Measurements from ENCODE around the gene KCNE4.
"Not testable (repeated sequence)": the region's sequence is repeated elsewhere in the genome, so short reads cannot be mapped to it uniquely, and the experiment has no call there.

Gene KCNE4

DNA sequence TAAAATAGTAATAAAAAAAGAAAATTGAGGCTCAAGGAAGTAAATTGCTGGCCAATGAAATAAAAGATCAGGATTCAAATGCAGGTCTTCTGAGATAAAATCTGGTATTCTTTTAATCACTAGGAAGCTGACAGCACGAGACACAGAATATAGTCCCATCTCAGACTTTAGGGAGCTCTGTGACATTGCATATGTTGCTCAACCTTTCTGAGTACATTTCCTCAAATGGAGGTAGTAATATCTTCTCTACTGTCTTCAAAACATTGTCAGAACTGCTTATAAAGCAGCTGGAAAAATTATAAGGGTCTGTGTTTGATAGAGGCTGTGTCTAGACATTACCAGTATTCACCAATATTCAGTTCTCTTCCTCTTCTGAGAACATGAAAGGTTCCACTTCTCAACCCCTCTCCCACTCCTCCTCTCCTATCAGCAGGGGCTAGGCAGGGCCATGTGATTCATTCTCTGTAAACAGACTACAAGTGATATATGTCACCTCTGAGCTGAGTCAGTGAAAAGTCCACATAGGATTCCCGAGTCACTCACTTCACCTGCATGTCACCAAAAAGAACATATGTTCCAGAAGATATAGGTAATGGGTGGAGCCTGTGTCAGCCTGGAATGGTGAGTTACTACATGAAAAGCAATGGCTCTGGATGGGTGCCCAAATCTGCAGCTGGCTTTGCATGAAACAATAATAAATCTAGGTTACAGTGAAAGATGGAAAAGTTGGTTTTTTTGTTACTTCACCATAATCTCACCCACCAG lies 7.1 kb downstream of the KCNE4 start:
- no peak for DNase-seq

DNA sequence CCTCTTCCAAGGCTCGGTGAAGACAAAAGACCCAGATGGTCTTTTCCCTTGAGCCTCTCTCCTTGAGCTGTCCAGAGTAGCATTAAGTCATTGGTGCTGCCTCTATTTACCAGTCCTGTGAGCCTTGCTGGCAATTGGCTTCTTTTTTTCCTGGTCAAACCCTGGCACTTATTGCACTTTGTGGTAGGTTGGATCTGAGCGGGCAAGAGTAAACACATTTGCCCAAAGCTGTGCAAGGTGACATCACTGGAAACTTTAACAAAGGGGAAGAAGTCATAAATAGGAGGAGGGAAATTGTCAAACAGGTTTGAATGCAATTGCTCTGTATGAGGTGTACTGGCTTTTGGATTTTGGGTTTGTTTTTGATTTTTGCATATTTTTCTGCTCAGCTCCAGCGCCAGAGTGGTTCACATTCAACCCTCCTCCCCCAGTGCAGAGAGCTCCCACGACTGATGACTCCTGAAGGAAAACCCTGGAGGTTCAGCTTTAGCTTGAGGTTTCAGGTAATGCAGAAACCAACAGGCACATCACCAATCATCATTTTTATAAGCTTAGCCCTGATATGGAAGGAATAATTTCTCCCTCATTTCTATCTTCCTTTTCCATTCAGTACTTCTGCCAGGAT lies 8.3 kb downstream of the KCNE4 start:
- DNase-seq: no peak

DNA sequence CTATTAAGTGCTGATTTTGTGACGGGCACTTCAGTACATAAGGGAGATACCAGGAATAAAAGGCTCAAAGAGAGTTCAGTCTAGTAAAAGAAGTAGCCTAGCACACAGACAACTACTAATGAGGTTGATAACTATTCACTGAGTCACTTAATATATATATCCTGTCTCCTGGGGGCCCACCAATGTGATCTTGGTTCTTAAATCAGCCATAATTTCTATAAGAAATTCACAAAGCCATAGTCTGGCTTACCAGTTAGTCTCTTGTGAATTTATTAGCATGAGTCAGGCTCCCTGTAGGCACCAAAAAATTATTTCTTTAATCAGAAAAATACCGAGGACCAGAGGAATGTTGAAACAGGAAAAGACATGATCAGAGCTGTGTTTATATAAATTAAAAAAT lies 10.4 kb downstream of the KCNE4 start:
- no peak for DNase-seq

DNA sequence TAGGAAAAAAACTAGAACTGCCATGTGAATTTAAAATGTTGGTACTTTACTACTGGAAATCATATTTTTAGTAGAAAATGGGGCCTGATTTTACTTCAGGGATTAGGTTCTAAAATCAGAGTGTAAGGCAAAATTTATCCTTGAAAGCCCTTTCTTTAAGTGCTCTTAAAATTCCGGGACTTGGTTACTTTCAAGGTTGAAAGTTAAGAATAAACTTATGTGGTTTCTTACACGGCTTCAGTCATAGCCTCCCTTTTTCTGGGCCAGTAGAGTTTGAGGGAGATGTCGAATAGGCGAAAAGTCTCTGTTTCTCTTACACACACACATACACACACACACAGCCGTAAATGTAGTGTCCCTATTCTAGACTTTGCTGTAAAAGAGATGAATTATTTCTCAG lies 13.1 kb downstream of the KCNE4 start:
- no peak for DNase-seq

DNA sequence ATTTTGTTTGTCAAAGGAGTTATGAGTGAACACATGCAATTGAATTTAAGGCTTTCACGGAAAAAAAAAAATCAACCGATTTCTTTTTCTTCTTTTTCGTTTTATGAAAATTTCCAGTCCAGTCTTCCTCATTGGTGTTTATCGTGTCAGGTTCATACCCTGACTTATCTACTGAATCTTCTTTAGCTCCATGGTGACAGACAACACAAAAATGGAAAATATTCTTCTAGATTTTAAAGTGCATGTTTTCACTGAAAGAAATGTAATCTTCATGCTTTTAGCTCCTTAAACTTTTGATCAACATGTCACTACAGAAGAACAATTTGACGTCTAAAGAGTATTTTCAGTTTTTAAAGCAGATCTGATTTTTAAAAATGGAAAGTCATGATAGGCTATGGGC lies 14.7 kb downstream of the KCNE4 start:
- DNase-seq: no peak

DNA sequence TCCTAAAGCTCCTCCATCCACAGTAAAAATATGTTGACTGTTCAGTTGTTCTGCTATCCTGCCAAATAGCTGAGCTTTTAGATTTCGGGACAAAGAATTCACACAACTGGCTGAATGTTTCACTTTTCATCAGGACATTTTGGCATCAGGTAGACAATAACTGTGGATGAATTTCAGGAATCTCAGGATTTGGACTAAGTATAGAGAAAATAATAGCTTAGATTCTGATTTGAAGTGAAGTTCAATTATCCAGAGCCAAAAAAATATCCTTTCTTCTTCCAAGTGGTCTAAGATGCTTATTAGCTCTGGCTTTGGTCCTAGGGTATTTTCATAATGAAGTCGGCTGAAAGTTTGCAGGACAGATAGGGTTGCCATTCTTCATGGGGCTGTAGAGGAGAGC lies 16.1 kb downstream of the KCNE4 start:
- DNase-seq: no peak

DNA sequence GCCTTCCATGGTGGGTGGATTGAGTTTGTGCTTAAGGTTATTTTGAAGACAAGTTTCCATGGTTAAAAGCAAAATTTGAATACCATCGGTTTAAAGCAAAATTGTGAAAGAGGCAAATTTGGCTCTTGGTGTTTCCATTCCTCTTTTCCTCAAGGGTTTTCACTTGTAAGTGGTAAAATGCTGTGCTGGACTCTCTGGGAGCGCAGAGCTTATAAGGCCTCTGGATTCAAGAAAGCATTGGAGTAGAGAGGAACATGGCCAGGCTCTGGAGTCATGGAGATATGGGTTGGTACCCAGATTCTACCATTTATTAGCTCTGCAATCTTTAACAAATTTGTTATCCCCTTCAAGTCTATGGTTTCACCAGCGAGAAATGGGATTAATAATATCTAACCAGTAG lies 17.5 kb downstream of the KCNE4 start:
- no peak for DNase-seq

DNA sequence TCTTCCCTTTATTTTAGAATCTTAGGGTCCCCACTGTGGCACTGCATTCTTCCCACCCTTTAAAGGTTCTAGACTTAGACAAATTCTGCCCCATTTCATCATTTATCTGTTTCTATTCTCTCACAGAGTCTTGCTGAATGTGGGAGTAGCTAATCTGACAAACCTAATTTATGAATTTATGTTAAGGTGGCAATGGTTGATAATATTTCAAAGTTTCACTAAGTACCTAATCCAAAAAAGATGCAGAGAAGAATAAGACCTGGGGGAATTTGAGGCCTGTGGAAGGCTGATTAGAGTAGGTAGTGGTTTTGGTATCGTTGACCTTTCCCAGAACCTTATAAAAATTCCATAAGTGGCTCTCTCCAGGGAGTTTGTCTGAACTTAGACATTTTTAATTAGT lies 18.0 kb downstream of the KCNE4 start:
- DNase-seq: no peak

DNA sequence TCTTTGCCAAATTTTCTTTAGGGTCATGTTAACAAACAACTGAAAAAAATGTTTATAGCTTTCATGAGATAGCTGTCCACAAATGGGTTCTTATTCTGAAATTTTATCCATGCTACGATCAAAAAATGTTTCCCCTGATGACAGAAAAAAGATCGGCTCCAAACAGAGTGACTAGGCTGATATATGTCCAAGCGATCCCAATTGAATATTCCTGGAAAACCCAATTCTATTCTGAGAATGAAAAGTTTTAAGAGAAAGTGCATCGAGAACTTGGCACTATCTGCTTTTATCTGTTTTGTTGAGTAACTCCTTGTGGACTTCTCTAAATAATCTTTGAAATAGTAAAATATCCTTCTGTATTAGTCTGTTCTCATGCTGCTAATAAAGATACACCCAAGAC lies 19.1 kb downstream of the KCNE4 start:
- no peak for DNase-seq

DNA sequence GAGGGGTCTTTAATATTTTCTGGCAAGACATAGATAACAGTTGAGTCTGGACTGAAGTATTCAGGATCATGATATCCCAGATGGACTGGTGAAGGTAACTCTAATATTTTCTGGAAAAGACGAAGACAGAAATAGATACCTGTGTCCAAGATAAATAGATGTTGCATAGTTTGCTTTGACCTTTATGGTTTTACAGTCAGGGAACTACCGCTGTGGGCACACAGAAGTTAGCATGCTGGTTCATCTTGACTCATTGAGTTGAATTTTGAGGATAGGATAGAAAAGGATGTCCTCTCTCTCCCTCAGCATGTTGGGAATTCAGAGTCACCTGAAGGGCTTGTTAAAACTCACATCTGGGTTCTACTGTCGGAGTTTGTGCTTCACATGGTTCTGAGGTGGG lies 20.8 kb downstream of the KCNE4 start:
- no peak for DNase-seq

DNA sequence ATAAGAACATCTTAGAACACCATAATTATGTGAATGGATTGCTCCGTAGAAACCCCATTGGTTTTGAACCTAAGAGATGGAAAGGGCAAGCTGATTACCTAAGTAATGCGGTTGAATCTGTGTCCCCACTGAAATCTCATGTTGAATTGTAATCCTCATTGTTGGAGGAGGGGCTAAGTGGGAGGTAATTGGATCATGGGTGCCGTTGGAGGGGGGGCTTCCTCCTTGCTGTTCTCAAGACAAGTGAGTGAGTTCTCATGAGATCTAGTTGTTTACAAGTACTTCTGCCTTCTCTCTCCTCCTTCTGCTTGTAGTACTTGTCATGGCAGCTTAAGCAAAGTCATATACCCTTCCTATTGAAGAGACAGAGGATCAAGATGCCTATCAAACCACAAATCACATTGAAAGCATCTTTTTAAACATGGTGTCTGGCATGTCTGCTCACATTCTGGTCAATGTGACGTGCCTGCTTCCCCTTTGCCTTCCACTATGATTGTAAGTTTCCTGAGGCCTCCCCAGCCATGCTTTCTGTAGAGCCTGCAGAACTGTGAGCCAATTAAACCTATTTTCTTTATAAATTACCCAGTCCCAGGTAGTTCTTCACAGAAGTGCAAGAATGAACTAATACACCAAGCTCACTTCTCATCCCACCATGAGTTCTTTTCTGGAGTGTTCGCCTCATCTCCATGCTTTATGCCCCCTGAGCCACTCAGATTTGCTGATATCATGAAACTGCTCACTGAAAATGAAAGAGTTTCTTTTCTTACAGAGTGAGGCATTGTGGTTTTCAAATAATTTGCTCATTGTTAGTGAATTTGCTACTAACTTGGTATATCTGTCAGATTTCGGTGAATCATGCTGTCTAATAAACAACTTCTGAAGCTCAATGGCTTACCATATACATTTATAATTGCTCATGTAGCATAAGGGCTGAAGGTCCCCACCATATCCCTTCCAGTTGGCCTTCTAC lies 23.6 kb downstream of the KCNE4 start:
- no peak for DNase-seq

DNA sequence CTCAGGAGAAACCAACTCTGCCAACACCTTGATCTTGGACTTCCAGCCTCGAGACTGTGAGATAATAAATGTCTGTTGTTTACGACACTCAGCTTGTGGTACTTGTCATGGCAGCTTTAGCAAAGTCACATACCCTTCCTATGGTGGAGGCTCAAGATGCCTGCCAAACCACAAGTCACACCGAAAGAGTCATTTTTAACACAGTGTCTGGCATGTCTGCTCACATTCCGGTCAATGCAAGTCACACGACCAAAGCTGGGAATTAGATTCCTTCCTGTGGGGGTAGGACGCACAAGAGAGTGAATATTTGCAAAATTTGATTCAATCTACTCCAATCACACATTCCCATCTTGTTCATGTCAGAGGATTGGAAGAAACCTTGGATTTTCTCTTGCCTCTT lies 24.6 kb downstream of the KCNE4 start:
- DNase-seq: no peak

DNA sequence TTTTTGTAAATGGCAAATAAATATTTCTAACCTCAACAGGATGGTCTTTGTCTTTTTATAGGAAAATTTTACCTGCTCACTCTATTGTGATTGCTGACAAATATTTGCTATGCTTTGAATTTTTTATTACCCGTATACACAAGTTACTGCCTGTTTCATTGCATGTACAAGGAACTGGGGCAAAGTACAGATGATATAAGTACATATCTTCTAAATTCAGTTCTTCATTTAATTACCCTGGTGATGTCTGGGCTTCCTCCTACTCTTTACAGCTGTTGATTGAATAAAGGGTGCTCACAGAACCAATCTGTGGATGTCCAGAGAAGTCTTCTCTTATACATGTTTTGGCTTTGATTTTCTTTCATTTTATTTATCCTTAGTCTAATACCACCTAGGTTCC lies 26.5 kb downstream of the KCNE4 start:
- no peak for DNase-seq

DNA sequence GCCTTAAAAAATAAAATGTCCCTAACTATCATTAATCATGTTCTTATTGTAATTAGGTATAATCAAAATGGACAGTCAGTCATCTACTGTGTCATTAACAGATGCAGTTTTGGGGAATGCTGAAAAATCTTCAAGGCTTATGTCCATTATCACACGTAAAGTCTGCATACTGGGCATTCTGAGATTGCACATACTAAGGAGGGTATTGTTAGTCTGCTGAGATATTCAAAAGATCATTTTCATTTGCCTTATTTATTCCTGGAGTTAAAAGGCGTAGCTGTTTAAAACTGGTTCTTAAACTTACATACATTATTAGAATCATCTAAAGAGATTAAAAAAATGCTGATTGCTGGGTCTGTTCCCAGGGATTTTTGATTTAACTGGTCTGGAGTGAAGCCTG lies 27.4 kb downstream of the KCNE4 start:
- DNase-seq: no peak

DNA sequence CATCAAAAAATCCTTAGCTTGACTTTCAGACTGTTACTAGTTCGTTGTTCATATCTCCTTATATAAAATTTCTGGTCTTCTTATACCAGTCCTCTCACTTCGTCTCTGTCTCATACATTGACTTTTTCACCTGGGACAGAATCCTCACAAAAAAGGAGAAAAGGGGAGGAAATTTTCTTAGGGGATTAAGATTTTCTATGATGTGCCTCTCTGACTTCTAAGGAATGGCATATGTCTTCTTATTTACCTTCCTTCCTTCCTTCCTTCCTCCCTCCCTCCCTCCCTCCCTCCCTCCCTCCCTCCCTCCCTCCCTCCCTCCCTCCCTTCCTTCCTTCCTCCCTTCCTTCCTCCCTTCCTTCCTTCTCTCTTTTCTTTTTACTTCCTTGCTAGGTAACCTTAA lies 27.9 kb downstream of the KCNE4 start:
- DNase-seq: no peak

DNA sequence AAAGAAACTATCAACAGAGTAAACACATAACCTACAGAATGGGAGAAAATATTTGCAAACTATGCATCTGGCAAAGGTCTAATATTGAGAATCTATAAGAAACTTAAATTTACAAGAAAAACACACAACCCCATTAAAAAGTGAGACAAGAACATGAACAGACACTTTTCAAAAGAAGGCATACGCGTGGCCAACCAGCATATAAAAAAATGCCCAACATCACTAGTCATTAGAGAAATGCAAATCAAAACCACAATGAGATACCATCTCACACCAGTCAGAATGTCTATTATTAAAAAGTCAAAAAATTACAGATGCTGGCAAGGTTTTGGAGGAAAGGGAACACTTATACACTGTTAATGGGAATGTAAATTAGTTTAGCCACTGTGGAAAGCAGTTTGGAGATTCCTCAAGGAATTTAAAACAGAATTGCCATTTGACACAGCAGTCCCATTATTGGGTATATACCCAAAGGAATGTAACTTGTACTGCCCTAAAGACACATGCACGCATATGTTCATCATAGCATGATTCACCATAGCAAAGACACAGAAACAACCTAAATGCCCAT lies 28.9 kb downstream of the KCNE4 start:
- not testable (repeated sequence) for DNase-seq

DNA sequence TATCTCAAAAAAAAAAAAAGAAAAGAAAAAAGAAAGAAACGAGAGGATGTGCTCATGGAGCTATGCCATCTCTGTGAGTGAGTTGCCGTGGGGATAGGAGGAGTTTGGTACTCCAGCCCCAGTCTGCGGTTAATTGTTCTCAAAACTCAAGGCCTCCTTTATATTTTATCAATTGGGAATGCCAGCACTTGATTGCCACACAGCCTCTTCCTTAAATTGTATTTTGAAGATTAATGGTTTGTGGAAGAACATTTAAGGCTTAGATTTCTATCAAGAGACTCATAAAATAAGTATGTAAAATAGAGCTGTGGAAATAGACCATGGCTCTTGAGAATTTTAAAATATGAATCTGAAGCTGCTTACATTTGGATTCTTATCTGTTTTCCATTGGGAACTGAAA lies 29.8 kb downstream of the KCNE4 start:
- no peak for DNase-seq

DNA sequence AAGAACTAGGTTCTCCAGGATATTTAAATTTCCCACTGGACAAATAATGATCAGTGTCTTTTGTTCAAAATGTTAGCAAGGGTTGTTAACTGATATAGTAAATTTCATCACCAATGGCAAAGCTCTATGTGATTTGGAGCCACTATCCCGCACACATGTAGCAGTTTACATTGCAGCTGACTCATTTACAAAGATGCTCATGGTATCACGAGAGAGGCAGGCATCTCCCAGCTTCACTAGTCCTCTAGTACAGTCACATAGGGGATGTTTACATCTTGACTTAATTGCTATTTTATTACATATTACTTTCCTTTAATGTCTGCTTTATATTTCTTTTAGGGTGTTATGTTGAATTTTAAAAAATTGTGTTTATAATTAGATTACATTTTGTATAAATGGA lies 30.7 kb downstream of the KCNE4 start:
- DNase-seq: no peak

DNA sequence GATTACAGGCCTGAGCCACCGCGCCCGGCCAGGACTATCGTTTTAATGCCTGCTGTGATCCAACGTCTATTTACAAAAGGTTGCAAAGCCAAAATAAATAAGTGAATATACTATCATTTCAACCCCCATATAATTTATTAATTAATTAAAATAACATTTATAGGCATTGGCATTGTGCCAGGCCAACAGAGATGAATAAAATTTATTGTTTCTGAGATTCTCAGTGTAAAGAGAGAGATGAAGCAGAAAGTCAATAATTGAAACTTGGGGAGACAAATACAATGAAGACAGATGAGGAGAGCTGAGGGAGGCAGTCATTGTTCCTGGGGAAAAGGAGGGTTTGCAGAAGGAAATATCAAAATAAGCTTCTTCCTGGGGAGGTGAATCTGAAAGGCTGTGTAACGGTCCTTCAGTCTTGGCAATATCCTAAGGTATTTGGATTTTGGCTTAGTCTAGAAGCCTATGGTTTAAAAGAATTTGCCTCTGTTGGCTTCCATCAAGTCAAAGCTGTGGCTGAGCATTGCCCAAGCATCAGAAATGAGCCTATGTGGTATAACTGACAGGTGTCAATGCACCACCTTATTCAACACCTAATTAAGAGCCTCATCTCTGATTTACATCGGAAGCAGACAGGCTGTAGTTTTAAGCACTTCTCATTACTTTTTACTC lies 31.5 kb downstream of the KCNE4 start:
- DNase-seq: no peak

DNA sequence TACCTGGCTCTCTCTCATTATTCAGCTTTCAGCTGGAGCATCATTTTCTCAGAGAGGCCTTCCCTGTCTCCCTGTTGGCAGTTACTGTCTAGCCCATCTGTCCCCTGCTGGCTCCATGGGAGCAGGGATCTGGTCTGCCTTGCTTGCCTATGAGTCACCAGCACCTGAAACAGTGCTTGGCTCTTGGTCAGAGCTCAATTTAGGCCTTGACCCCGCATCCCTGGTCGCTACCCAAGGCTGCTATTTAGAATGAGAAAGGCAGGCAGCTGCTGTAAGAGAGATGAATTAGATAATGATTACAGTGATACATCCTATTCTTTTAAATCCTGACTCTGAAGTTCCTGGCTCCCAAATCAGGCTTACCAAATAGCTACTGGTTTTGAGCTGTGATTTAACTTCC lies 32.9 kb downstream of the KCNE4 start:
- DNase-seq: no peak

DNA sequence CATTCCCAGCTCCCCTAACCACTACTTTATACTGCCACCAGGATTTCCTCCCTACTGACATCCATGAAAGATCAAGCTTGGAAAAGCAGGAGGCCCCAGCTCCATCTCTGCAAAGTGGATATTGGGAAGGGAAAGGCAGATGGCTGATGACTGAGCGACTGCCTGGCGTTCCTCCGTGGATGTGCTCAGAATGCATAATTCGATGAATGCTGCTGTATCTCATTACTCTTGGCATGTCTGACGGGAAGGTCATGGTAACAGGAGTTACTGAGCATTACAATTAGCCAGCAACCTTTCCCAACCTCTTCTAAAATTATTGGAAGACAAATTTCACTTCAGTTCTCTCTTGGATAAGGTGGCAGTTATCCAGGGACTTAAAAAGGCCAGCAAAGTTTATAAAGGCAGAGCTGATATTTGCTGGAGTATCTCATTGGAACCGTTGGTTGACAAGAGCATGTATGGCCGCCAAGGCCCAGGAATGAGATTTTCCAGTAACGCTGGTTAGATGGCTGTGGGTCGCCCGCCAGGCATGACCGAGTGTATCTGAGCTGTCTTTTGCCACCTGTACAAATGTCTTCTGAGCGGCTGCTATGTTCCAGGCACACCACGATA lies 34.5 kb downstream of the KCNE4 start:
- DNase-seq: no peak

DNA sequence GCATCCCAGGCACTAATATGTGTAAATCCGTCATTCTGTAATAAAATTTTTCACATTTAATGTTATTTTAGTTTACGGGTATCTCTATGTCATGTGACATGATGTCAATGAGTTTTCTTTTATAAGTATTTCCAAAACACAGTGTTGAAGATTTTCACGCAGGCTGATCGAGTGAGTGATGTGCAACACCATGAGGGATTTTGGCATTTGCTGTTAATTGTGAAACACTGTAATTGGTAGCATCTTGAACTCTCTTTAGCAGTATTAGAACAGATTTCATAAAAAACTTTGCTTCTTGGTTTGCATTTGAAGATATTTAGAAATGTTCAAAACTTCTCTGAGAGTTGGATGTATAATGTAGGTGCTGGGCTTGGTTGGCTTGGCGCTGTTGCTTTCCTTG lies 35.5 kb downstream of the KCNE4 start:
- no peak for DNase-seq
